CD4-positive, alpha-beta T cell (primary cell): ENCODE measurements around the gene SLC23A1. TPM values are rescaled to one million over a fixed set of nuclear protein-coding genes. Genes with fewer than 3 reads are reported as not detected.

Experiments
- ATAC-seq: fragments of 200-7000 bp; cut with Tn5 transposase; one replicate; pipeline ENCODE4 v1.10.0; 2022; ENCODE audit warnings: mild to moderate bottlenecking; ENCODE audit not compliant: poor library complexity
- CTCF ChIA-PET: fragments of 350-600 bp; sonication (Branson Sonifier 250); formaldehyde crosslinking; loops from one replicate; lab custom pipeline; 2021; ENCODE audit warnings: antibody characterized with exemption, inconsistent platforms; lab: Charles Lee
- POLR2A ChIA-PET: fragments of 350-600 bp; sonication (Branson Sonifier 250); formaldehyde crosslinking; loops from one replicate; lab custom pipeline; 2021; ENCODE audit warnings: antibody characterized with exemption, inconsistent platforms; lab: Charles Lee
- DNase-seq, 14 experiments: peaks; one replicate each; pipeline ENCODE4 v3.0.0-alpha.2; 2013 to 2020; ENCODE audit warnings: mixed read lengths in 2 of 14
- H3K27ac ChIP-seq, 2 donors: one replicate each; pipeline versions ENCODE4 v1.5.1 to v1.7.0; 2013; ENCODE audit warnings: low read length in 2 of 2, low read depth in 1 of 2, mild to moderate bottlenecking in 1 of 2
- H3K27me3 ChIP-seq, 2 experiments: 1 replicate in 1 of 2; 2 replicates in 1 of 2; pipeline versions ENCODE4 v1.6.1 to v1.7.0; 2013; ENCODE audit warnings: low read length in 2 of 2, control low read depth in 1 of 2, mild to moderate bottlenecking in 1 of 2, moderate library complexity in 1 of 2; ENCODE audit not compliant: insufficient read depth in 2 of 2, control insufficient read depth in 1 of 2
- H3K36me3 ChIP-seq: one replicate; pipeline ENCODE4 v1.6.1; 2013; ENCODE audit warnings: low read length, control low read depth; ENCODE audit not compliant: insufficient read depth
- H3K4me1 ChIP-seq: one replicate; pipeline ENCODE4 v1.6.1; 2013; ENCODE audit warnings: low read length, control low read depth; ENCODE audit not compliant: insufficient read depth
- H3K4me3 ChIP-seq: one replicate; pipeline ENCODE4 v1.5.1; 2013; ENCODE audit warnings: mild to moderate bottlenecking, low read length, moderate library complexity
- H3K9me3 ChIP-seq, 2 experiments: 1 replicate in 1 of 2; 2 replicates in 1 of 2; pipeline versions ENCODE4 v1.6.1 to v1.7.0; 2013; ENCODE audit warnings: low read length in 2 of 2, mild to moderate bottlenecking in 2 of 2, control low read depth in 1 of 2, moderate library complexity in 1 of 2; ENCODE audit not compliant: control insufficient read depth in 1 of 2, insufficient read depth in 1 of 2
- H3K27ac Mint-ChIP-seq: one replicate; pipeline ENCODE4 v1.8.0; 2020; ENCODE audit warnings: mixed read lengths
- H3K27me3 Mint-ChIP-seq: one replicate; pipeline ENCODE4 v1.8.0; 2021; ENCODE audit warnings: mixed read lengths
- H3K36me3 Mint-ChIP-seq: one replicate; pipeline ENCODE4 v1.8.0; 2021; ENCODE audit warnings: low read depth, mixed read lengths
- H3K4me1 Mint-ChIP-seq: one replicate; pipeline ENCODE4 v1.8.0; 2021; ENCODE audit warnings: low read depth, mixed read lengths
- H3K4me3 Mint-ChIP-seq: one replicate; pipeline ENCODE4 v1.8.0; 2020; ENCODE audit warnings: mild to moderate bottlenecking, mixed read lengths
- H3K9me3 Mint-ChIP-seq: one replicate; pipeline ENCODE4 v1.8.0; 2020; ENCODE audit warnings: mixed read lengths
- CTCF ChIP-seq: fragments of 200-600 bp; IDR thresholded peaks from one replicate; pipeline ENCODE4 v1.8.0; 2022; ENCODE audit warnings: antibody characterized with exemption, mild to moderate bottlenecking
- intact Hi-C, 2 experiments: fragments of 100-400 bp; cut with DNase I in 1 of 2; cut with micrococcal nuclease in 1 of 2; formaldehyde crosslinking; loops; one replicate each; pipeline versions ENCODE4 v1.15.1 to v1.9.0; 2023 to 2025; cut with DNase I, micrococcal nuclease
- total RNA-seq, 174 experiments: library from RNA in 2 of 174; stranded (reverse) in 2 of 174; gene quantifications; one replicate each; pipeline ENCODE4 v1.2.3 and lab custom pipeline; 2021 to 2026

The SLC23A1 gene
- total RNA-seq, 2 experiments from 2014 or later: not detected

- intact Hi-C loops: no loop called here
- DNase-seq (no peak), ATAC-seq (no peak)
- H3K27me3 Mint-ChIP-seq: no peaks in the 10 kb centered on the region
- H3K4me1 Mint-ChIP-seq: peaks cover 13% of the 10 kb centered on the region
- peaks cover 6% of the 10 kb centered on the region for H3K4me1 ChIP-seq
- no peaks in the 10 kb centered on the region for H3K9me3 ChIP-seq
- peaks cover 76% of the 10 kb centered on the region for H3K36me3 Mint-ChIP-seq
- H3K4me3 Mint-ChIP-seq: no peak overlapping the region
- POLR2A ChIA-PET: interaction anchor here (0.9 to 2.1 kb wide), 2 partner anchors 22 to 42 kb away, joined by 5 read pairs; partner anchors contain the start of gene PAIP2
- H3K9me3 Mint-ChIP-seq: no peaks in the 10 kb centered on the region
- no peak overlapping the region for H3K4me3 ChIP-seq
- CTCF ChIA-PET: no interaction called here
- TF ChIP-seq CTCF: no peak
- H3K27ac ChIP-seq: no peak overlapping the region
- H3K27me3 ChIP-seq: no peaks in the 10 kb centered on the region
- H3K36me3 ChIP-seq: peaks cover 56% of the 10 kb centered on the region
- H3K27ac Mint-ChIP-seq: no peak overlapping the region
These were observed 18.6 kb downstream of the SLC23A1 start for GRCh38 chr5:139364466-139364865.

- no peak for ATAC-seq
- POLR2A ChIA-PET: interaction anchor here (0.9 to 2.4 kb wide), 3 partner anchors 22 to 42 kb away, joined by 5 to 10 read pairs (median 5); partner anchors contain the start of gene PAIP2
- no peak overlapping the region for H3K27ac ChIP-seq
- peaks cover 72% of the 10 kb centered on the region for H3K36me3 Mint-ChIP-seq
- H3K27me3 Mint-ChIP-seq: no peaks in the 10 kb centered on the region
- intact Hi-C loops: no loop called here
- no peaks in the 10 kb centered on the region for H3K27me3 ChIP-seq
- no peaks in the 10 kb centered on the region for H3K9me3 Mint-ChIP-seq
- no peak for TF ChIP-seq CTCF
- H3K9me3 ChIP-seq: no peaks in the 10 kb centered on the region
- H3K27ac Mint-ChIP-seq: no peak overlapping the region
- H3K4me1 Mint-ChIP-seq: peaks cover 13% of the 10 kb centered on the region
- DNase-seq: no peak
- no peak overlapping the region for H3K4me3 ChIP-seq
- H3K36me3 ChIP-seq: peaks cover 52% of the 10 kb centered on the region
- H3K4me1 ChIP-seq: peaks cover 6% of the 10 kb centered on the region
- no peak overlapping the region for H3K4me3 Mint-ChIP-seq
- CTCF ChIA-PET: no interaction called here
These were observed 19.2 kb downstream of the SLC23A1 start for GRCh38 chr5:139363937-139364336.

- H3K9me3 ChIP-seq: no peaks in the 10 kb centered on the region
- no peak overlapping the region for H3K27ac ChIP-seq
- H3K36me3 ChIP-seq: peaks cover 45% of the 10 kb centered on the region
- Mint-ChIP-seq H3K36me3 (peaks cover 70% of the 10 kb centered on the region), H3K4me3 (no peak overlapping the region), H3K27me3 (no peaks in the 10 kb centered on the region), H3K9me3 (no peaks in the 10 kb centered on the region), H3K4me1 (peaks cover 29% of the 10 kb centered on the region), H3K27ac (no peak overlapping the region)
- H3K4me1 ChIP-seq: peaks cover 6% of the 10 kb centered on the region
- H3K27me3 ChIP-seq: no peaks in the 10 kb centered on the region
- DNase-seq (no peak), ATAC-seq (no peak)
- TF ChIP-seq CTCF: no peak
- intact Hi-C loops: no loop called here
- ChIA-PET CTCF (interaction anchor here (0.9 kb wide), 1 partner anchor 11 kb away, joined by 3 read pairs; no protein-coding TSS in a partner anchor), POLR2A (interaction anchor here (0.6 to 2.4 kb wide), 3 partner anchors 19 to 98 kb away, joined by 3 to 10 read pairs (median 4); partner anchors contain the start of gene PAIP2)
- no peak overlapping the region for H3K4me3 ChIP-seq
These were observed 21.2 kb downstream of the SLC23A1 start for GRCh38 chr5:139361835-139362429.
